GM12872 (cell line): ENCODE measurements around the gene ATP5PD.

ENCODE experiments used
- TF ChIP-seq, protein P1 (sequence below): IDR thresholded peaks from 3 replicates; pipeline ENCODE4 v1.5.1; 2011; ENCODE audit warnings: low read depth, mild to moderate bottlenecking, low read length, moderate library complexity; ENCODE audit not compliant: insufficient read depth

The ATP5PD gene

DNA sequence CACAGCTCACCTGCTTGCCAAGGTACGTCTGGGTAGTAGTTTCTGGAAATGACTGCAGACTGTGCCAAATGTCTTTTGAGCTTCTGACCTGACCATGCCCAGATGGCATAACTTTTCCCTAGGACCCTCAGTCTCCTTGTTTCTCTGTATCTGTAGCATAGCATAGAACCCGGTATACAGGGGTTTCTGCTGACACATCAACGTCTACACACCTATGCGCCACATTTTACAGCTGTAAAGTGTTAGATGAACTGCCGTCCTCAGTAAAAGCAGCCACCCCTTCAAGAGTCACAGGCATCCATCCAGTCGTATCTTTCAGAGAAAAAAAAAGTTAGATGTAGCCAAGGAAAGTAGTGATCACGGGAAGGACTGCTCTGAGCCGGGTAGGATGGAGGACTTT is 17.7 kb upstream of the ATP5PD start:
- TF ChIP-seq, protein P1, sequence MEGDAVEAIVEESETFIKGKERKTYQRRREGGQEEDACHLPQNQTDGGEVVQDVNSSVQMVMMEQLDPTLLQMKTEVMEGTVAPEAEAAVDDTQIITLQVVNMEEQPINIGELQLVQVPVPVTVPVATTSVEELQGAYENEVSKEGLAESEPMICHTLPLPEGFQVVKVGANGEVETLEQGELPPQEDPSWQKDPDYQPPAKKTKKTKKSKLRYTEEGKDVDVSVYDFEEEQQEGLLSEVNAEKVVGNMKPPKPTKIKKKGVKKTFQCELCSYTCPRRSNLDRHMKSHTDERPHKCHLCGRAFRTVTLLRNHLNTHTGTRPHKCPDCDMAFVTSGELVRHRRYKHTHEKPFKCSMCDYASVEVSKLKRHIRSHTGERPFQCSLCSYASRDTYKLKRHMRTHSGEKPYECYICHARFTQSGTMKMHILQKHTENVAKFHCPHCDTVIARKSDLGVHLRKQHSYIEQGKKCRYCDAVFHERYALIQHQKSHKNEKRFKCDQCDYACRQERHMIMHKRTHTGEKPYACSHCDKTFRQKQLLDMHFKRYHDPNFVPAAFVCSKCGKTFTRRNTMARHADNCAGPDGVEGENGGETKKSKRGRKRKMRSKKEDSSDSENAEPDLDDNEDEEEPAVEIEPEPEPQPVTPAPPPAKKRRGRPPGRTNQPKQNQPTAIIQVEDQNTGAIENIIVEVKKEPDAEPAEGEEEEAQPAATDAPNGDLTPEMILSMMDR = no peak

DNA sequence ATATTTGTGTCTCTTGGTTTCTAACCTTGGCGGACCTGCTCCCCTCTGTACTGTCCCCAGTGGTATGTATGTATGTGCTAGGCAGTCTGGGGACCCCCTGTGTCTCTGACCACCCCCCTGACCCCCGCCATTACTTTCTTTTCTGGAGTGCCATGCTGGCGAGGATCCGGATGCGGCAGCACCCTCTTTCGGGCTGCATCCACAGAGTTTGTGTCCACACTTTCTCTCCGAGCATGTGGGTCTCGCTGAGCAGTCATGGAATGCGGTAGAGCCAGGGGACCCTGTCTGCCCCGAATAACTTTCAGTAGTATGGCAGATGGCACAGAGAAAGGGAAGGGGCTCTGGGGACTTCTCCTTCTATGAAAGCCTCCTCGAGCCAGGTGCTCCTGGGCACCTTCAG is 17.3 kb upstream of the ATP5PD start:
- TF ChIP-seq, protein P1 = no peak

DNA sequence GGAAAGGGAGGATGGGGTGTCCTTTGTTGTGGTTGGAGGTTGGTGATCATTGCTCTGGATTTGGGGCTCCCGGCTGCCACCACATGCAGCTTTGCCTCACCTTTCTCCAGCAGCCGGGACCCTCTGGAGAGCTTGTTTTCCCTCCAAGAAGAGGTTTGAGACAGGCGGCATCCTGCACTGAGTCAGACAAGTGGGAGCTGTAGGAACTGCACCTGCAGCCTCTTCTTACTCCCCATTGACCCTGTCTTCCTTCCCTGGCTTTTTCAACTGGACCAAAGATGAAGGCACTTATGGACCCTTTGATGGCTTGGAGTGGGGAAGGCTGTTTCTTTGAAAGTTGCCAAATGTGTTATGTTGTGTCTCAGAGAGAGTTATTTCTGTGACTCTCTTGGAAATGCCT is 16.9 kb upstream of the ATP5PD start:
- TF ChIP-seq, protein P1 = no peak; the same call in 2 of the 3 replicates

DNA sequence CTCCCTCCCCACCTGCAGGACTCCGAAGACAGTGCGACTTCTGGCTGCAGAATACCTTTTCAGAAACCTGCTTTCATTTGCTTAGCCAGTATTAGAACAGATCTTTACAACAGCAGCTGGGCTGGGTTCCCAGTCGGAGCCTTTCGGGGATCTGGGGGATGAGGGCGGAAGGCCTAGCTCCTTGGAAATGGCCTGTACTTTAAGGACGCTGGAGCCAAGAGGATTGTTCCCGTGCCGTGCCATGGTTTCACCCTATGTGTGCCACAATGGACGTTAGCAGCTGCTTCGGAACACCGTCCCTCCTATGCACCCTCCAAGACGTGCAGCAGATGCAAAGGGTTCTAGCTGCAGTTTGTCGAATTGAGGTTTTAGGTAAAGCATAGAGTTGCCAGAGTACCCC is 16.4 kb upstream of the ATP5PD start:
- TF ChIP-seq, protein P1 = no peak

DNA sequence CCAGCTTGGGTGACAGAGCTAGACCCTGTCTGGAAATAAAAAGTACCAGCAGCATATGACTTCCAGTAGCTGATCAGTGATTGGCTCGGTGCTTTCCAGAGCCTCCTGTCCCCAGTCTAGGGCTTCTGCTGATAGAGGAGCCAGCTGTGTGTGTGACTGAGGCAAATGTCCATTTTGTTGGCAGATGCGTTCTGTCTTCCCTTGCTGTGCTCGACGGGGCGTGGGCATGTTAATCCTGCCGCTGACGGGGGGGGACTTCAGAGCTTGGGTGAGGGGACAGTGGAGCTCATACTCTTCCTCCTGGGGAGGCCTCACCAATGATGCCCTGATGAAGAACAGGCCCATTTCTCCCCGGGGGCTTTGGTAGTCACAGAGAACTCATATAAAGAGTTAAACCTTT is 14.8 kb upstream of the ATP5PD start:
- TF ChIP-seq, protein P1 = no peak

DNA sequence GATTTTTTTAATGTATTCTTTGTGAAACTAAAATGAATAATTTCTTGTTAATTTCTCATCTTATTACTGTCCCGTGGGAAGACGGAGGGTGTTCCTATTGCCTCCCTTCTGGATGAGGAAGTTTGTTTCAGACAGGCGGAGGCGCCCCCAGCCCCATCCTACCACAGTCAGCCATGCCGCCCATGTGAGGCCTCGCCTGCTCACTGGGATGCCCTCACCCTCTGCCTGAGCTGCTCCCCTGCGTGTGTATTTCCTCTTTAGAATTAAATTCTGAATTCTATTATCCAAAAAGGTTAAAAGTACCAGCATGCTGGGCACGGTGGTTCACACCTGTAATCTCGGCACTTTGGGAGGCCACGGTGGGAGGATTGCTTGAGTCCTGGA is 14.3 kb upstream of the ATP5PD start:
- TF ChIP-seq, protein P1 = no peak

DNA sequence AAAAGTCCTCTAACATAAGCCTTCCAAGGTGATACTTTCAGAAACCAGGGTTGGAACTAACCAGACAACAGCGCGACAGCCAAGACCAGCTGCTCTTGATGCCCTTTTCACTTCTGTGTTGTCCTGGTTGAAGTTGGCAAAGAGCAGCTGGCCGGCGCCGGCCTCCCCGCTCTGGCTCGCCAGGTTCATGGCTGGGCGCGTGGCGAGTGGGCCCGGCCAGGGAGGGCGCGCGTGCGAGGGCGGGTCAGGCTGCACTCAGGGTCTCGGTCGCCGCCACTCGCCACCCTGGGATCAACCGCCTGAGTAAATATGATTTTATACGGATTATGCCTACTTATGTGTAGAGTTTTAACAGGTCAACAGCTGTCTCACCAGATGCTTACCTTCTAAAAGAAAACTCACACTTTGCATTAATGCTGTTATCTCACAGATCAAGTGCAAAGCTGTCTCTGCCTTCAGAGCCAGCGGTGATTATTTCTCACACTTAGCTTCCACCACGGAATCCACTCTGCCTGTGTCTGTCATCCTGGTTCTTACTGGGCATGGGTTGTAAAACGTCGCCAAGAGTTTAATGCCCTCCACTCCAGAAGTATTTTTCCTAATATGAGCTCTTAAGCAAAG is 13.8 kb upstream of the ATP5PD start:
- TF ChIP-seq, protein P1 = no peak
